Measurements from ENCODE around the gene CIAO1. TPM values are rescaled to one million over a fixed set of nuclear protein-coding genes. Genes with fewer than 3 reads are reported as not detected.

CIAO1 gene
- polyA plus RNA-seq (2012; ENCODE audit: insufficient read length, low read depth) = 102 TPM

DNA sequence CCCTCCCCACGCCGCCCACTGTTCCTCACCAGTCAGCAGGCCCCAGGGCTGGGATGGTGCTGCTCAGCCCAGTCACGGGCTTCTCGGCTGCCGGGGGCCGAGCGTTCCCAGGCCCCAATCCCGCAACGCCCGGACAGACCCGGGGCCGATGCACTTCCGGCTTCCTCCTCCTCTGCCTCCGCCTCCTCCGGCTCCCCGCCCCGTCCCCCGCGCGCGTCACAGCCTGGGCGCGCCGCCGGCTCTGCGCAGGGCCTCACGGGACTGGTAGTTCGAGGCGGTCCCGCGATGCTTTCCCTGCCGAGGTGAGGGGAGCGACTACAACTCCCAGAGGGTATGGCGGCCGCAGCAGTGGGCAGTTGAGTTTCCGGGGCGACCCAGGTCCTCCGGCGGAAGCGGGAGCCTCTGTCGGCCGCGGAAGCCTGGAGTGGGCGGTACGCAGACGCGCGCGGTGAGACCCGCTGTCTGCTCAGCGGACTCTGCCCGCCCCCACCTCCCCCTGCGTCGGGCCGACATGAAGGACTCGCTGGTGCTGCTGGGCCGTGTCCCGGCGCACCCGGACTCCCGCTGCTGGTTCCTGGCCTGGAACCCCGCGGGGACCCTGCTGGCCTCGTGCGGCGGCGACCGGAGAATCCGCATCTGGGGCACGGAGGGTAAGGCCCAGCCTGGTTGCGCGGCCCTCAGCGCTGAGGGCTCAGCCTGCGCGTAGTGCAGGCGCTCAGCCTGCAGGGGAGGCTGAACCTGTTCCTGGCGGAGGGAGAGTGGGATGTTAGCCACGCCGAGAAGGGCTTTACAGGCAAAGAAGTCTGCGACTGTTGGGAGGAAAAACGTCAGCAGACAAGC, at the start of gene CIAO1, which contains the start of gene TMEM127:
Gene CIAO1, plus strand, starts transcription at position 386 of the 840 bp plus-strand sequence. Its CDS starts 126 bp downstream, at position 512.
Gene TMEM127, minus strand, starts transcription at position 158 of the 840 bp plus-strand sequence. CDS start 616 bp downstream, outside the sequence.
- TF ChIP-seq REST (IDR thresholded peaks at IDR 0.05; ENCODE audit: insufficient read depth in 1 of 2, low read depth in 2 of 2, low read length in 2 of 2) (no peak), SIN3A (IDR thresholded peaks at IDR 0.05; ENCODE audit: borderline replicate concordance, insufficient read depth, low read length) (0 out of 2 replicates have a peak, but pooled peaks have one; percentile 15), FOXP2 (optimal IDR thresholded peaks at IDR 0.05; ENCODE audit: borderline replicate concordance, extremely low read depth, extremely low read length, insufficient read depth) (no peak), POLR2AphosphoS5 (IDR thresholded peaks at IDR 0.05; ENCODE audit: low read depth, low read length) (peak; percentile 83), TAF1 (IDR thresholded peaks at IDR 0.05; ENCODE audit: borderline replicate concordance, insufficient read depth, low read length) (peak; percentile 69; the same call in 1 of the 2 replicates)

DNA sequence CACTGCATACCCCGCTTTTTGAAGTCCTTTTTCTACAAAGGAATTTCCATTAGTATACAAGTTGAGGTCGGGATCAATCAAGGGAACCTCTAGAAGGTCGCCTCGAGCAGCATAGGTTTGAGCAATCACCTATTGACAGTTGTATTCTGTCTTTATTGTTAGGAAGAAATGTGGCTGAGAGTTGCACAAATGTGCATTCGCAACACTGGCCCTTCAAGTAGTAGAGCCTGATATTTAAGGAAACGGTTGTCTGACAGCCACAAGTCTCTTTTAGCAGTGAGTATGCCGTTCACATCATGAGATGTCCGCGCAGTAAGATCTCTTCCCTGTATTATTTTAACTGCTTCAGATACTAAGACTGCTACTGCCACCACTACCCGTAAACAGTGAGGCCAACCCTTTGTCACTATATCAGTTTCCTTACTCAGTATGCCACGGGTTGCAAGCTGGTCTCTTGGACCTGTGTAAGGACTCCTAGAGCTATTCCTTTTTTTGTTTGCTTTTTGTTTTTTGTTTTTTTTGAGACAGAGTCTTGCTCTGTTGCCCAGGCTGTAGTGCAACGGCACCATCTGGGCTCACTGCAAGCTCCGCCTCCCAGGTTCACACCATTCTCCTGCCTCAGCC, 47.4 kb upstream of the CIAO1 start:
- TF ChIP-seq FOXP2 (optimal IDR thresholded peaks at IDR 0.05; ENCODE audit: borderline replicate concordance, extremely low read depth, extremely low read length, insufficient read depth) (no peak), SIN3A (IDR thresholded peaks at IDR 0.05; ENCODE audit: borderline replicate concordance, insufficient read depth, low read length) (no peak), REST (IDR thresholded peaks at IDR 0.05; ENCODE audit: insufficient read depth in 1 of 2, low read depth in 2 of 2, low read length in 2 of 2) (no peak), TAF1 (IDR thresholded peaks at IDR 0.05; ENCODE audit: borderline replicate concordance, insufficient read depth, low read length) (no peak), POLR2AphosphoS5 (IDR thresholded peaks at IDR 0.05; ENCODE audit: low read depth, low read length) (no peak)

- TF ChIP-seq REST (IDR thresholded peaks at IDR 0.05; ENCODE audit: insufficient read depth in 1 of 2, low read depth in 2 of 2, low read length in 2 of 2) (no peak), FOXP2 (optimal IDR thresholded peaks at IDR 0.05; ENCODE audit: borderline replicate concordance, extremely low read depth, extremely low read length, insufficient read depth) (no peak), POLR2AphosphoS5 (IDR thresholded peaks at IDR 0.05; ENCODE audit: low read depth, low read length) (no peak), TAF1 (IDR thresholded peaks at IDR 0.05; ENCODE audit: borderline replicate concordance, insufficient read depth, low read length) (no peak), SIN3A (IDR thresholded peaks at IDR 0.05; ENCODE audit: borderline replicate concordance, insufficient read depth, low read length) (no peak)
These were observed 41.0 kb upstream of the CIAO1 start for GRCh38 chr2:96225016-96225533.

DNA sequence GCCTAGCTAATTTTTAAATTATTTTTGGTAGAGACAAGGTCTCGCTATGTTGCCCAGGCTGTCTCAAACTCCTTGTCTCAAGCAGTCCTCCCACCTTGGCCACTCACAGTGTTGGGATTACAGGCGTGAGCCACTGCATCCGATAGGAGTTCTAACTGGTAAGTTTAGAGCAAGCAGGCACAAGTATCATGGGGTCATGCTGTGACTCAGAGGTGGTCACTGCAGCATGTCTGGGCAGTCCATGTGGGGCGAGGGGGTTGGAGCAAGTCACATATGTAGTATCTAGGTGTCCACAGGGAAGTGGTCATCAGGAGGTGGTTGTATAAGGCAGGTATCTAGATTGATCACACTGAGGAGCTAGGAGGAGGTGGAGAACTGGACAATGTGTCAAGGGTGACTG, 34.7 kb upstream of the CIAO1 start:
- no peak for TF ChIP-seq SIN3A (IDR thresholded peaks at IDR 0.05; ENCODE audit: borderline replicate concordance, insufficient read depth, low read length)
- no peak for TF ChIP-seq REST (IDR thresholded peaks at IDR 0.05; ENCODE audit: insufficient read depth in 1 of 2, low read depth in 2 of 2, low read length in 2 of 2)
- no peak for TF ChIP-seq POLR2AphosphoS5 (IDR thresholded peaks at IDR 0.05; ENCODE audit: low read depth, low read length)
- TF ChIP-seq TAF1 (IDR thresholded peaks at IDR 0.05; ENCODE audit: borderline replicate concordance, insufficient read depth, low read length) = no peak
- TF ChIP-seq FOXP2 (optimal IDR thresholded peaks at IDR 0.05; ENCODE audit: borderline replicate concordance, extremely low read depth, extremely low read length, insufficient read depth) = no peak
